Naive thymus-derived CD8-positive, alpha-beta T cell (primary cell): ENCODE results near the gene CCL20. TPM values are rescaled to one million over a fixed set of nuclear protein-coding genes. Genes with fewer than 3 reads are reported as not detected.
"Not testable (repeated sequence)": the region's sequence is repeated elsewhere in the genome, so short reads cannot be mapped to it uniquely, and the experiment has no call there.

Experiments
- ATAC-seq, 2 donors: fragments of 150-1000 bp; cut with Tn5 transposase in 1 of 2; sonication (Bioruptor Pico), chemical (Tn5 transposase) in 1 of 2; 1 replicate in 1 of 2; 2 replicates in 1 of 2; pipeline ENCODE4 v1.10.0; 2021; ENCODE audit warnings: mild to moderate bottlenecking in 2 of 2, moderate library complexity in 2 of 2
- POLR2A ChIA-PET: fragments of 350-600 bp; sonication (Branson Sonifier 250); formaldehyde crosslinking; loops from one replicate; lab custom pipeline; 2021; ENCODE audit warnings: antibody characterized with exemption; lab: Charles Lee
- DNase-seq, 10 donors: peaks; one replicate each; pipeline versions ENCODE4 v3.0.0 to v3.0.0-alpha.2; 2020 to 2022
- H3K27ac Mint-ChIP-seq, 10 donors: one replicate each; pipeline ENCODE4 v1.8.0; 2020 to 2022; ENCODE audit warnings: mild to moderate bottlenecking in 10 of 10, mixed read lengths in 10 of 10, moderate library complexity in 4 of 10, inconsistent platforms in 1 of 10
- H3K27me3 Mint-ChIP-seq, 5 donors: one replicate each; pipeline ENCODE4 v1.8.0; 2021 to 2022; ENCODE audit warnings: mixed read lengths in 5 of 5
- H3K36me3 Mint-ChIP-seq, 3 donors: one replicate each; pipeline ENCODE4 v1.8.0; 2020 to 2022; ENCODE audit warnings: mixed read lengths in 3 of 3, mild to moderate bottlenecking in 2 of 3, inconsistent platforms in 1 of 3
- H3K4me1 Mint-ChIP-seq, 4 donors: one replicate each; pipeline ENCODE4 v1.8.0; 2021 to 2022; ENCODE audit warnings: mixed read lengths in 4 of 4
- H3K4me3 Mint-ChIP-seq, 10 donors: one replicate each; pipeline ENCODE4 v1.8.0; 2020 to 2022; ENCODE audit warnings: mild to moderate bottlenecking in 10 of 10, mixed read lengths in 10 of 10, moderate library complexity in 6 of 10, inconsistent platforms in 1 of 10
- H3K9me3 Mint-ChIP-seq, 9 donors: one replicate each; pipeline ENCODE4 v1.8.0; 2020 to 2022; ENCODE audit warnings: mixed read lengths in 9 of 9, mild to moderate bottlenecking in 3 of 9, inconsistent platforms in 1 of 9, moderate library complexity in 1 of 9
- polyA plus RNA-seq, 3 donors: library from polyadenylated mRNA; unstranded; fragments of 300-500 nt; fragmentation: Illumina TruSeq; gene quantifications; one replicate each; pipeline ENCODE4 v1.2.3, GENCODE V29; 2021
- total RNA-seq, 8 experiments: library from RNA in 2 of 8; stranded (reverse) in 2 of 8; gene quantifications; one replicate each; pipeline ENCODE4 v1.2.3 and lab custom pipeline; 2021 to 2026

Gene CCL20
- total and polyA plus RNA-seq, 5 experiments from 2014 or later = not detected

- Mint-ChIP-seq H3K36me3 (peaks cover 0 to 5% (median 0%) of the 10 kb centered on the region in 3 donors), H3K27ac (no peak overlapping the region), H3K9me3 (peaks cover 0 to 12% (median 0%) of the 10 kb centered on the region in 9 donors), H3K4me3 (no peak overlapping the region), H3K27me3 (peaks cover 4 to 34% (median 11%) of the 10 kb centered on the region in 5 donors), H3K4me1 (peaks cover 0 to 2% (median 0%) of the 10 kb centered on the region in 4 donors)
- no peak for ATAC-seq
- POLR2A ChIA-PET = no interaction called here
- DNase-seq = no peak
Observed at GRCh38 chr2:227824711-227825110, 11.1 kb downstream of the CCL20 start.

- Mint-ChIP-seq H3K9me3 (peaks cover 0 to 3% (median 0%) of the 10 kb centered on the region in 9 donors), H3K27me3 (peaks cover 0 to 24% (median 6%) of the 10 kb centered on the region in 5 donors), H3K36me3 (no peaks in the 10 kb centered on the region), H3K27ac (peak overlapping the region in 1 of 10 donors; percentile 2), H3K4me1 (peaks cover 0 to 2% (median 0%) of the 10 kb centered on the region in 4 donors), H3K4me3 (no peak overlapping the region)
- POLR2A ChIA-PET = no interaction called here
- DNase-seq (no peak), ATAC-seq (no peak)
Observed at GRCh38 chr2:227826019-227826521, 12.4 kb downstream of the CCL20 start.

GRCh38 chr2:227826563-227826962 is 12.9 kb downstream of the CCL20 start:
- H3K27me3 Mint-ChIP-seq = peaks cover 0 to 23% (median under 1%) of the 10 kb centered on the region in 5 donors
- DNase-seq (no peak), ATAC-seq (no peak)
- POLR2A ChIA-PET = no interaction called here
- peaks cover 0 to 2% (median 0%) of the 10 kb centered on the region in 4 donors for H3K4me1 Mint-ChIP-seq
- H3K27ac Mint-ChIP-seq = peak overlapping the region in 2 of 10 donors; percentile 2 to 9
- no peaks in the 10 kb centered on the region for H3K9me3 Mint-ChIP-seq
- no peaks in the 10 kb centered on the region for H3K36me3 Mint-ChIP-seq
- H3K4me3 Mint-ChIP-seq = no peak overlapping the region

GRCh38 chr2:227827143-227827542 is 13.5 kb downstream of the CCL20 start:
- Mint-ChIP-seq H3K9me3 (no peaks in the 10 kb centered on the region), H3K4me1 (peaks cover 0 to 2% (median 0%) of the 10 kb centered on the region in 4 donors), H3K27me3 (peaks cover 0 to 23% (median 0%) of the 10 kb centered on the region in 5 donors), H3K4me3 (no peak overlapping the region), H3K36me3 (no peaks in the 10 kb centered on the region), H3K27ac (no peak overlapping the region)
- POLR2A ChIA-PET = no interaction called here
- DNase-seq (no peak), ATAC-seq (no peak)

GRCh38 chr2:227828477-227828912 is 14.9 kb downstream of the CCL20 start:
- POLR2A ChIA-PET = no interaction called here
- Mint-ChIP-seq H3K27me3 (peaks cover 0 to 17% (median 0%) of the 10 kb centered on the region in 5 donors), H3K9me3 (no peaks in the 10 kb centered on the region), H3K36me3 (no peaks in the 10 kb centered on the region), H3K4me1 (peaks cover 0 to 2% (median 0%) of the 10 kb centered on the region in 4 donors), H3K27ac (no peak overlapping the region), H3K4me3 (no peak overlapping the region)
- ATAC-seq (no peak), DNase-seq (no peak)

- DNase-seq = no peak
- H3K9me3 Mint-ChIP-seq = peaks cover 0 to 4% (median 0%) of the 10 kb centered on the region in 9 donors
- H3K27me3 Mint-ChIP-seq = peaks cover 0 to 17% (median 2%) of the 10 kb centered on the region in 5 donors
- no peak overlapping the region for H3K4me3 Mint-ChIP-seq
- POLR2A ChIA-PET = no interaction called here
- H3K36me3 Mint-ChIP-seq = no peaks in the 10 kb centered on the region
- ATAC-seq = no peak
- no peak overlapping the region for H3K27ac Mint-ChIP-seq
- peaks cover 0 to 2% (median 0%) of the 10 kb centered on the region in 4 donors for H3K4me1 Mint-ChIP-seq
Observed at GRCh38 chr2:227829337-227829736, 15.7 kb downstream of the CCL20 start.

GRCh38 chr2:227834423-227834822 is 20.8 kb downstream of the CCL20 start:
- Mint-ChIP-seq H3K4me1 (no peaks in the 10 kb centered on the region), H3K27ac (no peak overlapping the region), H3K9me3 (peaks cover 0 to 15% (median 0%) of the 10 kb centered on the region in 9 donors), H3K4me3 (no peak overlapping the region), H3K27me3 (peaks cover 2 to 15% (median 8%) of the 10 kb centered on the region in 5 donors), H3K36me3 (no peaks in the 10 kb centered on the region)
- DNase-seq (no peak), ATAC-seq (no peak)
- POLR2A ChIA-PET = no interaction called here

- no peaks in the 10 kb centered on the region for H3K36me3 Mint-ChIP-seq
- ATAC-seq = no peak
- H3K4me3 Mint-ChIP-seq = no peak overlapping the region
- peaks cover 0 to 15% (median 0%) of the 10 kb centered on the region in 9 donors for H3K9me3 Mint-ChIP-seq
- H3K4me1 Mint-ChIP-seq = no peaks in the 10 kb centered on the region
- no peak overlapping the region for H3K27ac Mint-ChIP-seq
- POLR2A ChIA-PET = no interaction called here
- H3K27me3 Mint-ChIP-seq = peaks cover 2 to 15% (median 8%) of the 10 kb centered on the region in 5 donors
- no peak for DNase-seq
Observed at GRCh38 chr2:227834916-227835650, 21.4 kb downstream of the CCL20 start.

GRCh38 chr2:227839339-227840129 is 25.9 kb downstream of the CCL20 start:
- H3K4me1 Mint-ChIP-seq, ATAC-seq, H3K4me3 Mint-ChIP-seq, H3K36me3 Mint-ChIP-seq, H3K27ac Mint-ChIP-seq, DNase-seq, POLR2A ChIA-PET: not testable (repeated sequence)
- Mint-ChIP-seq H3K27me3 (peaks cover 4 to 28% (median 10%) of the 10 kb centered on the region in 5 donors), H3K9me3 (peaks cover 0 to 15% (median 0%) of the 10 kb centered on the region in 9 donors)

GRCh38 chr2:227846831-227847230 is 33.2 kb downstream of the CCL20 start:
- Mint-ChIP-seq H3K9me3 (peaks cover 0 to 4% (median 0%) of the 10 kb centered on the region in 9 donors), H3K4me3 (no peak overlapping the region), H3K27ac (peak overlapping the region in 1 of 10 donors; percentile 65), H3K27me3 (peaks cover 0 to 19% (median 3%) of the 10 kb centered on the region in 5 donors), H3K4me1 (no peaks in the 10 kb centered on the region), H3K36me3 (peaks cover 0 to 2% (median 0%) of the 10 kb centered on the region in 3 donors)
- POLR2A ChIA-PET = no interaction called here
- no peak for DNase-seq
- ATAC-seq = no peak

GRCh38 chr2:227848146-227848545 is 34.5 kb downstream of the CCL20 start:
- H3K4me1 Mint-ChIP-seq = no peaks in the 10 kb centered on the region
- POLR2A ChIA-PET = no interaction called here
- peak overlapping the region in 1 of 10 donors; percentile 65 for H3K27ac Mint-ChIP-seq
- H3K4me3 Mint-ChIP-seq = peak overlapping the region in 1 of 10 donors; percentile 17
- H3K27me3 Mint-ChIP-seq = peaks cover 0 to 22% (median 4%) of the 10 kb centered on the region in 5 donors
- ATAC-seq (no peak), DNase-seq (no peak)
- H3K36me3 Mint-ChIP-seq = peaks cover 0 to 2% (median 0%) of the 10 kb centered on the region in 3 donors
- H3K9me3 Mint-ChIP-seq = peaks cover 0 to 4% (median 0%) of the 10 kb centered on the region in 9 donors

- no peak for ATAC-seq
- Mint-ChIP-seq H3K27me3 (peaks cover 0 to 27% (median 8%) of the 10 kb centered on the region in 5 donors), H3K27ac (peak overlapping the region in 1 of 10 donors; percentile 20), H3K36me3 (no peaks in the 10 kb centered on the region), H3K4me3 (no peak overlapping the region), H3K9me3 (peaks cover 0 to 4% (median 0%) of the 10 kb centered on the region in 9 donors), H3K4me1 (no peaks in the 10 kb centered on the region)
- POLR2A ChIA-PET = no interaction called here
- no peak for DNase-seq
Observed at GRCh38 chr2:227848586-227848985, 34.9 kb downstream of the CCL20 start.
